NCI-H2196 treated with DMSO at 0.1 percent for 48 hours (cell line): ENCODE results near the gene ORM2.
"Not testable (repeated sequence)": the region's sequence is repeated elsewhere in the genome, so short reads cannot be mapped to it uniquely, and the experiment has no call there.

ENCODE experiments used
- DNase-seq: peaks from one replicate; lab custom pipeline; 2025; ENCODE audit not compliant: unreplicated experiment; lab: John Stamatoyannopoulos, UW

ORM2 gene

GRCh38 chr9:114329625-114330022, at the start of gene ORM2:
TSS of gene ORM2 (plus strand) at chr9:114329869. CDS start at chr9:114329905, 36 bp downstream.
- not testable (repeated sequence) for DNase-seq

GRCh38 chr9:114280636-114281472, 48.8 kb upstream of the ORM2 start:
- DNase-seq: no peak

GRCh38 chr9:114281473-114282103, 48.1 kb upstream of the ORM2 start:
- no peak for DNase-seq

GRCh38 chr9:114282104-114282485, 47.6 kb upstream of the ORM2 start:
- no peak for DNase-seq

- DNase-seq: no peak
Observed at GRCh38 chr9:114282507-114282906, 47.2 kb upstream of the ORM2 start.

- DNase-seq: no peak
Observed at GRCh38 chr9:114282926-114283325, 46.7 kb upstream of the ORM2 start.

- DNase-seq: no peak
Observed at GRCh38 chr9:114283551-114284111, 46.0 kb upstream of the ORM2 start.

GRCh38 chr9:114284316-114285060, 45.2 kb upstream of the ORM2 start:
- no peak for DNase-seq

- no peak for DNase-seq
Observed at GRCh38 chr9:114285166-114285867, 44.4 kb upstream of the ORM2 start.

- DNase-seq: no peak
Observed at GRCh38 chr9:114286146-114286679, 43.5 kb upstream of the ORM2 start.

GRCh38 chr9:114287001-114287762, 42.5 kb upstream of the ORM2 start:
- no peak for DNase-seq

GRCh38 chr9:114287763-114288192, 41.9 kb upstream of the ORM2 start:
- DNase-seq: no peak

GRCh38 chr9:114288193-114289091, 41.2 kb upstream of the ORM2 start:
- DNase-seq: no peak

- no peak for DNase-seq
Observed at GRCh38 chr9:114289106-114289505, 40.6 kb upstream of the ORM2 start.

GRCh38 chr9:114289571-114290481, 39.8 kb upstream of the ORM2 start:
- no peak for DNase-seq

GRCh38 chr9:114290561-114290986, 39.1 kb upstream of the ORM2 start:
- DNase-seq: no peak

- no peak for DNase-seq
Observed at GRCh38 chr9:114291064-114291474, 38.6 kb upstream of the ORM2 start.
